Middle frontal gyrus (tissue), 1 donor: ENCODE results near the gene IRF9.

Experiments used
- DNase-seq: peaks from one replicate; pipeline ENCODE4 v3.0.0-alpha.2; 2015; ENCODE audit warnings: low spot score; ENCODE audit errors: extremely low spot score

Gene IRF9

GRCh38 chr14:24177041-24177825, 16.2 kb downstream of the IRF9 start:
- no peak for DNase-seq

- no peak for DNase-seq
Measured at GRCh38 chr14:24177891-24178290, 16.8 kb downstream of the IRF9 start.

- no peak for DNase-seq
Measured at GRCh38 chr14:24178399-24179178, 17.5 kb downstream of the IRF9 start.

GRCh38 chr14:24179294-24179960, 18.4 kb downstream of the IRF9 start:
- no peak for DNase-seq

GRCh38 chr14:24179961-24180796, 19.1 kb downstream of the IRF9 start:
- DNase-seq: no peak

- no peak for DNase-seq
Measured at GRCh38 chr14:24181371-24182077, 20.5 kb downstream of the IRF9 start.

- no peak for DNase-seq
Measured at GRCh38 chr14:24182110-24182882, 21.2 kb downstream of the IRF9 start.

- no peak for DNase-seq
Measured at GRCh38 chr14:24183014-24183481, 22.0 kb downstream of the IRF9 start.

- no peak for DNase-seq
Measured at GRCh38 chr14:24184104-24184970, 23.3 kb downstream of the IRF9 start.

GRCh38 chr14:24185026-24185425, 24.0 kb downstream of the IRF9 start:
- DNase-seq: no peak

GRCh38 chr14:24185741-24186140, 24.7 kb downstream of the IRF9 start:
- no peak for DNase-seq

GRCh38 chr14:24186831-24187538, 25.9 kb downstream of the IRF9 start:
- DNase-seq: no peak

- no peak for DNase-seq
Measured at GRCh38 chr14:24187539-24187915, 26.5 kb downstream of the IRF9 start.

- DNase-seq: peak; percentile 91
Measured at GRCh38 chr14:24188251-24189058, 27.4 kb downstream of the IRF9 start, which contains the start of gene IPO4. Gene IPO4, minus strand, starts transcription at chr14:24188816. Its CDS starts 29 bp downstream, at chr14:24188787.

- no peak for DNase-seq
Measured at GRCh38 chr14:24189059-24189375, 28.0 kb downstream of the IRF9 start.

- no peak for DNase-seq
Measured at GRCh38 chr14:24189460-24189859, 28.4 kb downstream of the IRF9 start.

GRCh38 chr14:24190416-24190815, 29.4 kb downstream of the IRF9 start:
- DNase-seq: no peak
